Putamen (tissue), 1 donor: ENCODE results near the gene CCNB2.
A peak's percentile ranks its signal among the peaks of the same experiment; 100 is the strongest.
"Not testable (repeated sequence)": the region's sequence is repeated elsewhere in the genome, so short reads cannot be mapped to it uniquely, and the experiment has no call there.

Source experiments
- DNase-seq: peaks from one replicate; pipeline ENCODE4 v3.0.0-alpha.2; 2016; ENCODE audit warnings: low spot score

CCNB2 gene

GRCh38 chr15:59104912-59105732 is at the start of gene CCNB2:
Gene CCNB2 (plus strand): TSS chr15:59105146. CDS start chr15:59105269, 123 bp downstream.
- DNase-seq = peak; percentile 87

GRCh38 chr15:59059076-59059597 is 45.8 kb upstream of the CCNB2 start:
- no peak for DNase-seq

DNA sequence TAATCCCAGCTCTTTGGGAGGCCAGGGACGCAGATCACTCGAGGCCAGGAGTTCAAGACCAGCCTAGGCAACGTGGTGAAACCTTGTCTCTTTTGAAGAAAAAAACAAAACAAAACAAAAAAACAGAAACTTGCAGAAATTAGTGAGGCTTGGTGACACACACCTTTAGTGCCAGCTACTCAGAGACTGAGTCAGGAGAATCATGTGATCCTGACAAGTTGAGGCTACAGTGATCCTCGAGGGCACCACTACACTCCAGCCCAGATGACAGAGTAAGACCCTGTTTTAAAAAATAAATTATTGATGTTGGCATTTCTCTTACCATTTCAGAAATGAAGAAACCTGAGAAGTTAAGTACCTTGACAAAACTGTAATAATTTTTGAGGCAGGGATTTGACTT is 44.6 kb upstream of the CCNB2 start:
- no peak for DNase-seq

DNA sequence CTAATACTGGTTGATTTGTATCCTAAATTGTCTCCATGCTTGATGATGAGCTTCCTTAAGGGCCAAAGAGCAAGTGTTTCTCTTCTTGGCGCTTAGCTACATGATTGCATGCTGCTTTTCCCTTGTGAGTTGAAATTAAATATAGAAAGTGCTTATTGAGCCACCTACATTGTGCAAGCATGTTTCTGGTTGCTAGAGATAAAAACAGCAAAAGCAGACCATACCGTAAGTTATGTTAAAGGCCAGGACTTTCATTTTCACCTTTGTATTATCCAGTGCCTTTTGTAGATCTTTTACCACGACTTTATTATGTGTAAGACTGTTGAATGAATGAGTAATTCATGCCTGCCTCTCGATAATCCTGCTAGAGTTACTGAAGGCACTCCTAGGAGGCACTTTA is 41.9 kb upstream of the CCNB2 start:
- DNase-seq = no peak

- DNase-seq = no peak
Measured at GRCh38 chr15:59069430-59069829, 35.5 kb upstream of the CCNB2 start.

GRCh38 chr15:59074607-59075006 is 30.3 kb upstream of the CCNB2 start:
- no peak for DNase-seq

DNA sequence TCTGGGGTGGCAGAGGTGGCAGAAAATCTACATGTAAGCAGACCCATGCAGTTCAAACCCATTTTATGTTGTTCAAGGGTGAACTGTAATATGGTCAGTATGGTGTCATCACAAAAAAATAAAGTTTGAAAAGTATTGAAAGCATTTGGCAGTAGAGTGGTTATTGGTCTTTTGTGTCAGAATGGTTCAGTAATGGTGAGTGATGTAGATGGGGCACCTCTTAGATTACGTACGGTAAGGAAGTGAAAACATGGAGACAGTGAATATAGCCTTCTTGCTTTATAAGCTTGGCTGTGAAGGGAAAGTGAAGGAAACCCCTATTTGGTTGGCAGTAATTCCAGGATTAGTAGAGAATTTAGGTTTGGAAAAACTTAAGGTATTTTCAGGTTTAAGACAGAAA is 17.2 kb upstream of the CCNB2 start:
- no peak for DNase-seq

- no peak for DNase-seq
Measured at GRCh38 chr15:59094077-59094476, 10.9 kb upstream of the CCNB2 start.

DNA sequence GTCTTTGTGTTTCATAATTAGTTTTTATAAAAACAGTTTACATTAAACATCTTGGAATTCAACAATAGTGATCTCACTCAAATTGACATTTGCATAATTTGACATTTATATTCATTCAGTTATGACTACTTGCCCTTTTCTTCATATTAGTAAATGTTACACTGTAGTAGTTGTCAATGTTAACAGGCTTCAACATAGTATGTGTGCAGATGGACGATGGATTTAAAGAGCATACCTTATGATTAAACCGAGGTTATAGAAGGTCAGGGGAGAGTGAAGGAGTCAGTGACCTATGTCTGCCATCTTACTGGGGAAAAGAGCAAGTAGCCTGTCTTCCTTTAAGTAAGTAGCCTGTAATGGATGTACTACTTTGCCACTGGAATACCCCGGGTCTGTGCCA is 8.5 kb upstream of the CCNB2 start:
- no peak for DNase-seq

GRCh38 chr15:59099162-59099685 is 5.7 kb upstream of the CCNB2 start:
- no peak for DNase-seq

GRCh38 chr15:59104602-59104911 is 389 bp upstream of the CCNB2 start:
- no peak for DNase-seq

DNA sequence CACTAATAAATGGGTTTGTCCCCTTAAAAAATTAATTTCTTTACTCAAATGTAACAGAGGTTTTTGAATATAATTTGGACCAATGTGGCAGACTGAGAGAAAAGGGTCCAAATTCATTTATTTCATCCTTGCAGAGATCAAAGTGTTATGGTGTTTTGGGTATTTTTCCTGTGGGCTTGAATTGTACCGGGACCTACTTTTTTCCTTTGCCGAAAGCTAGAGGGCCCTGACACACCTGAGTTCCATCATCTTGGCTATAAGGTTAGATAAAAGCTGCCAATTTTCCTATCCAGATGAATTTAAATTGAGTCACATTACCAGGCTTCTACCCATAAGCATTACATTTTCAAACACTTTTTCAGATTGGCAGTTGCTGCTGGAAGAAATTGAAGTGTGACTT is 908 bp downstream of the CCNB2 start:
- DNase-seq = no peak

GRCh38 chr15:59111251-59111650 is 6.3 kb downstream of the CCNB2 start:
- DNase-seq = no peak

GRCh38 chr15:59115047-59115446 is 10.1 kb downstream of the CCNB2 start:
- DNase-seq = no peak

DNA sequence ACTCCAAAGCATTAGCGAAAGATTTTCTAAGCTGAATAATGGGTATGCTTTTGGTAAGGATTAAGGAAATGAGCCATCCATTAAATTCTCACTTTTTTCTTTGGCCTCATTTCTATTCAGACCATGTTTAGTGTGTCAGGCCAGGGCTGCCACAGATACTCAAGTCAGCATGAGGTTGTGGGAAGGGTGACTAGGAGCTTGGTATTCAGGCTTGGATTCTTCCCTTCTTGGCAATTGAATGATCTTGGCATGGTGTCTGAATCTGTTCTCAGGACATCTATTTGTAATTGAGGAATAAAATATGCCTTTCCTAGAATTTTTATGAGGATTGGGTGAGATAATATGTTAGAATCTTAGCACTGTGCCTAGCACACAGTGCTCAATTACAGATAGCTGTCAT is 11.2 kb downstream of the CCNB2 start:
- DNase-seq = no peak

- no peak for DNase-seq
Measured at GRCh38 chr15:59116771-59117170, 11.8 kb downstream of the CCNB2 start.

GRCh38 chr15:59119625-59120024 is 14.7 kb downstream of the CCNB2 start:
- no peak for DNase-seq

- no peak for DNase-seq
Measured at GRCh38 chr15:59120937-59121336, 16.0 kb downstream of the CCNB2 start.

DNA sequence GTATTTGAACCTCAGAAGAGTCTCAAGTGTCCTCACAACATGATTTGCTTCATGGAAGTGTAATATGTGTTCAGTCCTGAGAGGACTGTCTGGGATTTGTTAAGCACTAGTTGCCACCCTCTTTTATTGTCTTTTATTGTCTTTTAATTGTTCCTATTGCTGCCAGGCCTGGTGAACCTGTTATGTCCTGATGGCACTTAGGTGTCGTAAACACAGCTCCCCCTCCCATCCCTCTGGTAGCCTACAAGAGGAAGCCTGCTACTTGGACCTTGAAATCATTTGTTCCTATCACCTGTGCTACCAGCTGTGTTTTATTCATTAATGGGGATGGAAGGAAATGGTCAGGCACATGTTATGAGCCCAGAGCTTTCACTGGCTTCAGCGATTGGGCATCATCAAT is 19.3 kb downstream of the CCNB2 start:
- DNase-seq = no peak

- not testable (repeated sequence) for DNase-seq
Measured at GRCh38 chr15:59125683-59126082, 20.7 kb downstream of the CCNB2 start.

GRCh38 chr15:59127255-59127654 is 22.3 kb downstream of the CCNB2 start:
- DNase-seq = not testable (repeated sequence)

DNA sequence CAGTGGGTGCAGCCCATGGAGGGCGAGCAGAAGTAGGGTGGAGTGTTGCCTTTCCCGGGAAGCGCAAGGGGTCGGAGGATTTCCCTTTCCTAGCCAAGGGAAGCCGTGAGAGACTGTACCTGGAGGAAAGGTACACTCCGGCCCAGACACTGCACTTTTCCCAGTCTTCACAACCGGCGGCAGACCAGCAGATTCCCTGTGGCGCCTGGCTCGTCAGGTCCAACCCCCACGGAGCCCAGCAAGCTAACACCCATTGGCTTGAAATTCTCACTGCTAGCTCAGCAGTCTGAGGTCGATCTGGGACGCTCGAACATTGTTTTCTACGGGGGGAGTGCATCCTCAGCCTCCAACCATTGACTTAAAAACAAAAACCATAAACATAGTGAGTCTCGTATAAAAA is 26.5 kb downstream of the CCNB2 start:
- DNase-seq = no peak

- DNase-seq = no peak
Measured at GRCh38 chr15:59131969-59132562, 27.1 kb downstream of the CCNB2 start.
